ENCODE measurements around the gene PGM2. TPM values are rescaled to one million over a fixed set of nuclear protein-coding genes. Genes with fewer than 3 reads are reported as not detected.

The PGM2 gene
- total RNA-seq, 8 experiments from 2014 or later, result 10.7 to 40.1 (median 12.9) TPM

DNA sequence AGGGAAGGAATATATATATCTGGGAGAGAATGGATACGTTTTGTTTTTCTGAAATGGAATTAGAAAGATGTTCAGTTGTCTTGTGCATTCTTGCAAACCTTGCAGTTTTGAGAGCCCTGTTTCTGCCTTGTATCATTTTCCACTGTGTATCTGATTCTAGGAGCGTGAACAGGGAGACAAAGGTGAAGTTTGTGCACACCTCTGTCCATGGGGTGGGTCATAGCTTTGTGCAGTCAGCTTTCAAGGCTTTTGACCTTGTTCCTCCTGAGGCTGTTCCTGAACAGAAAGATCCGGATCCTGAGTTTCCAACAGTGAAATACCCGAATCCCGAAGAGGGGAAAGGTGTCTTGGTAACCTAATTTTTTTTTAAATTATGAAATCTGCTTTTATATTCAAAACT lies 17.7 kb downstream of the PGM2 start:
- in situ Hi-C loops (cut with MboI; ENCODE audit: low pct_unique_long_range_greater_than_20kb in 2 of 9, low sequenced_read_pairs in 9 of 9, unreplicated experiment in 9 of 9), result no loop called here
- Histone ChIP-seq H3K27ac (no peak overlapping the region), H3K4me1 (replicated peaks in 1 of 2) (no peaks in the 10 kb centered on the region), H3K4me3 (no peak overlapping the region)
- ATAC-seq (replicated peaks in 6 of 8), result no peak
- whole genome bisulfite sequencing, 10 experiments, result 83 to 100% (median 96%) methylated on average over 1 to 5 of the region's 5 CpGs; no CpG with 5 or more reads in 1 of the 10 experiments

DNA sequence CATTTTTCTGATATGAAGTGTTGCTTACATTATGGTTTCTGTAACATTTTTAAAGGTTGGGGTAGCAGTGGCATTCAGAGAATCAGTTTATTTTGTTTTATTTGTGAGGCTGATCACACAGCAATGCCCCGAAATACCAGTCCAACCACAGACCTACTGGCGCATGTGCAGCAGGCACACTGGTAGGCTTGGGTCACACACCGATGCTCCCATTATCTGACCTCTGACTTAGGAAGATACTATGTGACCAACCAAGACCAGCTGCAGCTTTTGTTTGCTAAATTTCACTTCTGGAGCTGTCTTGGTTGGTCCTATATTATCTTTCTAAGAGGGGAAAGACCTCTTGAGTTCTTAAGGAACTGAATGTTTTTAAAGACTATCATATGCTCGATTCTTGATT lies 18.7 kb downstream of the PGM2 start:
- H3K4me1 ChIP-seq (replicated peaks in 1 of 2), result no peaks in the 10 kb centered on the region
- WGBS, 10 experiments, result 83 to 100% (median 99%) methylated on average over 1 to 4 of the region's 4 CpGs; no CpG with 5 or more reads in 2 of the 10 experiments
- ATAC-seq (replicated peaks in 6 of 8), result no peak
- no peak overlapping the region for H3K4me3 ChIP-seq
- no peak overlapping the region for H3K27ac ChIP-seq
- in situ Hi-C loops (cut with MboI; ENCODE audit: low pct_unique_long_range_greater_than_20kb in 2 of 9, low sequenced_read_pairs in 9 of 9, unreplicated experiment in 9 of 9), result no loop called here

DNA sequence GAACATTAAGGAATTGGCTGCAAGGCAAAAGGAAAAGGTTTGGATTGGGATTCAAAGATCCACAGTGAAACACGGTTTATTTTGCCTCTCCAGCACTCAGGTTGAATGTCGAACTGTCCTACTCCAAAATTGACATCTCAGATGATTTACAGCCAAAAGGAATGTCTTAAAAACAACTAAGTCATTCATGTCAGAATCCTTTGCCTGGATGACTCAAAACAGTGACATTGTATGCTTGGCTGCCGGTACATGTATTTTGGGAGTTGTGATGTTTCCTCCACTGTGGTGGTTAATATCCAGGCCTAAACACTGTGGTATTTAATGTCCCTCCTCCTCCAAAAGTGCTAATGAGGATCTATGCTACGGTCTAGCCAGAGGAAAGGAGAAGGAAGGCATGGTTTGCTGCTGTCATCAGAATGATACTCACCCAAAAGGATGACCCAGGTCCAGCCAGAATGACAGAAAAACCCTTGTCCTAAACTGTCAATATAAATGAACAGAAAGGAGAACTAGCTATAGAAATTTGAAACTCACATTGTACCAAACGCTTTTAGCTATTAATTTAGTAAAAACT lies 20.9 kb downstream of the PGM2 start:
- WGBS, 10 experiments, result 0 to 100% (median 87%) methylated on average over 1 to 5 of the region's 5 CpGs; no CpG with 5 or more reads in 1 of the 10 experiments
- Histone ChIP-seq H3K27ac (no peak overlapping the region), H3K4me3 (no peak overlapping the region), H3K4me1 (replicated peaks in 1 of 2) (no peaks in the 10 kb centered on the region)
- ATAC-seq (replicated peaks in 6 of 8), result no peak
- in situ Hi-C loops (cut with MboI; ENCODE audit: low pct_unique_long_range_greater_than_20kb in 2 of 9, low sequenced_read_pairs in 9 of 9, unreplicated experiment in 9 of 9), result no loop called here

DNA sequence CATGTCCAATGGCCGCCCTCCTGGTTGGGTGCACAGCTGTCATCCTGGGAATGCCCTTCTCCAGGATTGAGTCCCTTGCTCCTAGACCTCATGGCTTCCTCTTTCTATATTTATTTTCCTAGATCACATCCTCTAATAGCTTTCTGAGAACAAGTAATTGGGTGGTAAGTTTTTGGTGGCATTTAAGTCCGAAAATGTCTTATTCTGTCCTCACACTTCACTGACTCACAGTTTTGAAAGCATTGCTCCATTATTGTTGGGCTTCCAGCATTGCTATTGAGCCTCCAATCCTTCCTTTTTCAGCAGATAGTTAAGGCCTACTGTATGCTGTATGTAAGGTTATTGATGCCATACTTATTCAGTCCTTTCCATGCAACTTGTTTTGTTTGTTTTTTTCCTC lies 25.9 kb downstream of the PGM2 start:
- in situ Hi-C loops (cut with MboI; ENCODE audit: low pct_unique_long_range_greater_than_20kb in 2 of 9, low sequenced_read_pairs in 9 of 9, unreplicated experiment in 9 of 9), result no loop called here
- no peaks in the 10 kb centered on the region for H3K4me1 ChIP-seq (replicated peaks in 1 of 2)
- no peak overlapping the region for H3K27ac ChIP-seq
- no peak overlapping the region for H3K4me3 ChIP-seq
- no peak for ATAC-seq (replicated peaks in 6 of 8)
- 63 to 100% (median 91%) methylated on average over 1 to 2 of the region's 2 CpGs; no CpG with 5 or more reads in 3 of the 10 experiments for WGBS, 10 experiments

DNA sequence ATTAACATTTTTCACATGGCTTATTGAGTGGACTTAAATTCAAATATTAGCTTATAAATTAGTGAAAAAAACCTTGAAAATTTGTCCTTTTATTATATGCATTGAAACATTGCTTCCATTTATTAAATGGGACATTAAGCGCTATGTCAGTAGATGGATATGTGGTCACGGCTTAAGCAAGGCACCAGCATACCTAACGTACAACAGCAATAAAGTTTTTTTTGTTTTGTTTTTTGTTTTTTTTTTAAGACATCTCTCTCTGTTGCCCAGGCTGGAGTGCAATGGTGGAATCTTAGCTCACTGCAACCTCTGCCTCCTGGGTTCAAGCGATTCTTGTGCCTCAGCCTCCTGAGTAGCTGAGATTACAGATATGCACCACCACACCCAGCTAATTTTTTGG lies 31.6 kb downstream of the PGM2 start:
- Histone ChIP-seq H3K4me1 (replicated peaks in 1 of 2) (no peaks in the 10 kb centered on the region), H3K27ac (no peak overlapping the region), H3K4me3 (no peak overlapping the region)
- ATAC-seq (replicated peaks in 6 of 8), result no peak
- WGBS, 10 experiments, result 67 to 100% (median 90%) methylated on average over 1 to 4 of the region's 4 CpGs
- in situ Hi-C loops (cut with MboI; ENCODE audit: low pct_unique_long_range_greater_than_20kb in 2 of 9, low sequenced_read_pairs in 9 of 9, unreplicated experiment in 9 of 9), result no loop called here

DNA sequence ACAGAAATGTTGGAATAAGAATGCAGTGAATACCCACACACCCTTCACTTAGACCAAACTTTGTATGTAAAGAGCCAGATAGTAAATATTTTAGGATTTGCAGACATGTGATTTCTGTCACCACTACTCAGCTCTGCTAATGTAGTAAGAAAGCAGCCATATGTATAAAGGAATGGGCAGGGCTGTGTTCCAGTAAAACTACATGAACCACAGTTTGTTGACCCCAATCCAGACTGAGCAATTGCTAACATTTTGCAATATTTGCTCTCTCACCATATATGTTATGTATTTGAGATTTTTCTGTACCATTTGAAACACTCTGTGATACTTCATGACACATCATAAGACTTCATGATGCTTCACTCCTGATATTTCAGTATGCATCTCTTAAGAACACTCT lies 32.4 kb downstream of the PGM2 start:
- no peak for ATAC-seq (replicated peaks in 6 of 8)
- in situ Hi-C loops (cut with MboI; ENCODE audit: low pct_unique_long_range_greater_than_20kb in 2 of 9, low sequenced_read_pairs in 9 of 9, unreplicated experiment in 9 of 9), result no loop called here
- H3K4me3 ChIP-seq, result no peak overlapping the region
- H3K27ac ChIP-seq, result no peak overlapping the region
- H3K4me1 ChIP-seq (replicated peaks in 1 of 2), result no peaks in the 10 kb centered on the region

DNA sequence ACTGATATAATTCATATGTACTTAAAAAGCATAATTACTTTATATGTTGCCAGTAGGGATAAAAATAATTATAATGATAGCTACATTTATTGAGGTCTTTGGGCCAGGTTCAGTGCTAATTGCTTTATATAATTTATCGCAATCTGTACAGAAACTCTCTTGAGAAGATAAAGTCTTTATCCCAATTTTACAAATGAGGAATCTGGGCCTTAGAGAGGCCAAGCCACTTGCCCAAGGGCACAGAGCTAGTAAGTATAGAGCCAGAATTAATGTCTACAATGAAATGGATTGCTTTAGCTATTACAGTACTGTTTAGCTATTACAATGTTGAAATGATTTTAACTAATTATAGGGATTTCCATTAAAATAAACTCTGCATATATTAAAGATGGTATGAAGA lies 33.8 kb downstream of the PGM2 start:
- H3K4me3 ChIP-seq, result no peak overlapping the region
- H3K4me1 ChIP-seq (replicated peaks in 1 of 2), result no peaks in the 10 kb centered on the region
- no peak for ATAC-seq (replicated peaks in 6 of 8)
- in situ Hi-C loops (cut with MboI; ENCODE audit: low pct_unique_long_range_greater_than_20kb in 2 of 9, low sequenced_read_pairs in 9 of 9, unreplicated experiment in 9 of 9), result no loop called here
- WGBS, 10 experiments, result 80 to 100% (median 100%) methylated on average over 1 of the region's 1 CpG; no CpG with 5 or more reads in 2 of the 10 experiments
- H3K27ac ChIP-seq, result no peak overlapping the region

DNA sequence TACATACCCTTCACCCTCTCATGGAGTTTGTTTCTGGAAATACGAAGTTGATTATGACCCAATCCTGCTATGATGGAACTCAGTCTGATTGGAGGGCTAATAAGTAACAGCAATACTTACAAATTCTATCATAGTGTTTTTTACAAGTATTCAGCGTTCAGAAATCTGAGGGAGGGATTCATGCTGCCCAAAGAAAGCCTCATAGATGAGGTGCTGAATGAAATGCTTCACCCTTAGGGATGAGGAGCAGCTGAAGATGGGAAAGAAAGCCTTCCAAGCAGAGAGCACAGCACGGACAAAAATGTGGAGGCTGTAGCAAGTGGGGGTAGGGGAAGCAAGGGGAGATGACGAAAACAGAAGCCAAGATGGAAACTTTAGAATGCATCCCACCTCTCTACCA lies 36.5 kb downstream of the PGM2 start:
- Histone ChIP-seq H3K27ac (no peak overlapping the region), H3K4me3 (no peak overlapping the region), H3K4me1 (replicated peaks in 1 of 2) (no peaks in the 10 kb centered on the region)
- in situ Hi-C loops (cut with MboI; ENCODE audit: low pct_unique_long_range_greater_than_20kb in 2 of 9, low sequenced_read_pairs in 9 of 9, unreplicated experiment in 9 of 9), result no loop called here
- 76 to 100% (median 94%) methylated on average over 1 to 4 of the region's 4 CpGs for WGBS, 10 experiments
- no peak for ATAC-seq (replicated peaks in 6 of 8)

DNA sequence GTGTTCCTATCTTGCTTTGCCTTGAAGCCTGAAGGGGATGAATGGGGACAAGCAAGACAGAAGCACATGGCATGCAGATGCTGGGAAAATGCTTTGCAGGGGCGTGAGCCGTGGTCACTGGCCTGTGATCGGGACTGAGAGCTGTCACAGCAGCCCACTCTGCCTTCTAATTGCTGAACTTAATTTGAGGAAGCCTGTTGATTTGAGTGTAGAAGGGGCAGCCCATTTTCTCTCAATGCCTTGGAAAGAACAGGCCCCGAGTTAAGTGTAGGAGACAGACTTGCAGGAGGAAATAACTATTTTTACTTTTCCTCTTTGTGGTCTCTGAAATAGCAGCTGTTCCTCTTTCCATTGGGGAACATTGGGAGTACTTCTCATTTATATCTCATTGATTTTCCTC lies 38.3 kb downstream of the PGM2 start:
- no peak for ATAC-seq (replicated peaks in 6 of 8)
- Histone ChIP-seq H3K27ac (no peak overlapping the region), H3K4me3 (no peak overlapping the region), H3K4me1 (replicated peaks in 1 of 2) (no peaks in the 10 kb centered on the region)
- WGBS, 10 experiments, result 40 to 100% (median 90%) methylated on average over 1 to 3 of the region's 4 CpGs; no CpG with 5 or more reads in 3 of the 10 experiments
- in situ Hi-C loops (cut with MboI; ENCODE audit: low pct_unique_long_range_greater_than_20kb in 2 of 9, low sequenced_read_pairs in 9 of 9, unreplicated experiment in 9 of 9), result no loop called here

DNA sequence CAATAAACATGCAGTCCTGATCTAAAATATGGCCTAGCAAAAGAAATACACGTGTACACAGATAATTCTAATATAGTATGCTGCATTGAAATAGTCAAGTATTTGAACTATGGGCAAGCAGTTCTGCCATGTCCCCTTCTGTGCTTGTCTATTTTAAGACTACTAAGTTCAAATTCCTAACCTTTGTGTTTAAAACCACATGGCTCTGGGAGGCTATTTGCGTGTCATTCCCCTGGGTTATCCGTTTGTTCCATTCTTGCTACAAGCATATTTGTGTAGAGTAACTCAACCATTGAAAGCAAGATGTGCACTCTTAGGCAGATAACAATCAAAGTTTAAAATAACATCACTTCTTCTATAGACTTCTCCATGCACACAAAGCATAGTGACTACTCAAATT lies 39.0 kb downstream of the PGM2 start:
- Histone ChIP-seq H3K4me3 (no peak overlapping the region), H3K4me1 (replicated peaks in 1 of 2) (no peaks in the 10 kb centered on the region), H3K27ac (no peak overlapping the region)
- in situ Hi-C loops (cut with MboI; ENCODE audit: low pct_unique_long_range_greater_than_20kb in 2 of 9, low sequenced_read_pairs in 9 of 9, unreplicated experiment in 9 of 9), result no loop called here
- 80 to 100% (median 89%) methylated on average over 1 to 3 of the region's 3 CpGs; no CpG with 5 or more reads in 2 of the 10 experiments for WGBS, 10 experiments
- no peak for ATAC-seq (replicated peaks in 6 of 8)

DNA sequence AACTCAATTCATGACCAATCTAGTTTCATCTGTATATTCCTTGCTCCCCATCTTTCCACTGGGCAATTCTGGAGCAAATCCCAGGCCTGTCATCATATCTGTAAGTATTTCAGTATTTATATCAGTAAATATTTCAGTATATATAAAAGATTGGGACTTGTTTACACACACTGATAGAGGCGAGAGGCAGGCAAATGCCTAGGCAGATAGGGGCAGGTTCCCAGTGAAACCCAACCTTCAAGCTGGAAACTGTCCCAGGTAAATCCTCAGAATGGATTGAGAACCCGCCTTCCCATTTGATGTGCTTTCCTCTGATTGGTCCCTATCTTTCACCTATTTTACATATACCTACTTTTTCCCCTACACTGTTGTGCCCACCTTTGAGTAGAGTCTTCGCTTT lies 40.6 kb downstream of the PGM2 start:
- Histone ChIP-seq H3K4me3 (no peak overlapping the region), H3K27ac (no peak overlapping the region), H3K4me1 (replicated peaks in 1 of 2) (no peaks in the 10 kb centered on the region)
- in situ Hi-C loops (cut with MboI; ENCODE audit: low pct_unique_long_range_greater_than_20kb in 2 of 9, low sequenced_read_pairs in 9 of 9, unreplicated experiment in 9 of 9), result no loop called here
- 100% methylated on average over 1 to 3 of the region's 3 CpGs; no CpG with 5 or more reads in 2 of the 10 experiments for WGBS, 10 experiments
- no peak for ATAC-seq (replicated peaks in 6 of 8)

DNA sequence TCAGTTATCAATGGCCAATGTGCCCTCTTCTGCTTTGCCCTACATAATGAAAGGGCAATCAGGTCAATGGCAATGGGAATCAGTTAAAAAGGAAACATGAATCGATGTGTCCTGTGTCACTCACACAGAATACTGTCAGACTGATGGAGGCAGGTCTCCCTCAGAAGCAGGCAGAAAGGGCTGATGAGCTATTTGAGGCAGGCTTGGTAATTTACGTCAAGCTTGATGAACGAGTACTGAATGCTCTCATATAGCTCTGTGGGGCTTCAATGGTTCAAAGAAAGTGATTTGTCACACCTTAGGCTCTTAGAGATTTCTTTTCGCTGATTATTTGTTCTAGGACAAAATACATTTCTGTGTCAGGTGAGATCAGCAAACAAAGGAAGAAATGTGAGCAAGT lies 41.8 kb downstream of the PGM2 start:
- in situ Hi-C loops (cut with MboI; ENCODE audit: low pct_unique_long_range_greater_than_20kb in 2 of 9, low sequenced_read_pairs in 9 of 9, unreplicated experiment in 9 of 9), result no loop called here
- WGBS, 10 experiments, result 57 to 90% (median 81%) methylated on average over 1 to 4 of the region's 4 CpGs
- Histone ChIP-seq H3K4me3 (no peak overlapping the region), H3K4me1 (replicated peaks in 1 of 2) (no peaks in the 10 kb centered on the region), H3K27ac (no peak overlapping the region)
- ATAC-seq (replicated peaks in 6 of 8), result peak in 5 of 8 experiments; percentile 44 to 71 (median 56)

DNA sequence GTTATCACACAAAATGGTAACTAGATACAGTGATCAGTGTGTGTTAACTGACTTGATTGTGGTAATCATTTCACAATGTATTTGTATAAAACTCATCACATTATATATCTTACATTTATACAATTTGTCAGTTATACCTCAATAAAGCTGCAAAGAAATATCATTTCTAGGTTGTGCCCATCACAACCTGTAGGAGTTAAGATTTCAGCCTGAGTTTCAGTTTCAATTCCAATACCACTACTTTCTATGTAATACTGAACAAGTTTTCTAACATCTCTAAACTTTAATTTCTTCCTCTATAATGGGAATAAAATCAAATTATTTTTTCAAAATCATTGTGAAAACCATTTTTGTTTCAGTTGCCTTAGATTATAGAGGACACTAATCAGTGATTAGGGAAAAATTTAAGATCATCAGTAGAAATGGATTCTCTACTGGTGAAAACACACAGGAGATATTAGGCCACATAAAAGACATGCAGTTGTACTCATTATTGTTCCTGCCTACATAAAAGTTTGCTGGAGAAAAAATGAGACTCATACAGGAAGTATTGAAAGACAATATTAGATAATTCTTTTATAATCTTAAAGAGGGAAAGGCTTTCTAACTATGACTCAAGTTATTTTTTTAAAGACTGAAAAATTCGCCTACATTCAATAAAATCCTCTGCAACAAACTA lies 46.0 kb downstream of the PGM2 start:
- in situ Hi-C loops (cut with MboI; ENCODE audit: low pct_unique_long_range_greater_than_20kb in 2 of 9, low sequenced_read_pairs in 9 of 9, unreplicated experiment in 9 of 9), result no loop called here
- no peak overlapping the region for H3K27ac ChIP-seq

DNA sequence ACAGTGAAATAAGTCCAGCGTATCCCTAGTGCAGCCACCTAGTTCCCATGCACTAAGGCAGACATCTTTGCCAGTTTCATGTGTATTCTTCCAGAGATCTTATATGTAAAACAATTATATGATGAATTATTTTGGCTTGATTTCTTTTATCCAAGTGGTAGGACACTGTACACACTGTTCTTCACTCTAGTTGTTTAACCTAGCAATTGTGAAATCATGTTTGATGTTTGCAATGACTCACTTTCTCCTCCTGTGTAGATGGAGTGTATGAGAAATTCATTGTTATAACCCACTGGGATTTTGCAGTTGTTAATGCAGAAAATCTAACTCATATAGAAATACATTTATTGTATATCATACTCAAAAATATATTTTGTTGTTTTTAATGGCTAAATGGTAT lies 46.9 kb downstream of the PGM2 start:
- H3K27ac ChIP-seq, result no peak overlapping the region
- 89 to 100% (median 100%) methylated on average over 1 of the region's 1 CpG; no CpG with 5 or more reads in 4 of the 10 experiments for WGBS, 10 experiments
- in situ Hi-C loops (cut with MboI; ENCODE audit: low pct_unique_long_range_greater_than_20kb in 2 of 9, low sequenced_read_pairs in 9 of 9, unreplicated experiment in 9 of 9), result no loop called here
- peak in 4 of 8 experiments; percentile 39 to 68 (median 55) for ATAC-seq (replicated peaks in 6 of 8)
- H3K4me3 ChIP-seq, result no peak overlapping the region
- H3K4me1 ChIP-seq (replicated peaks in 1 of 2), result no peaks in the 10 kb centered on the region

More for the DNA sequence above, 46.0 kb downstream of the PGM2 start:
- Histone ChIP-seq H3K4me3 (no peak overlapping the region), H3K4me1 (replicated peaks in 1 of 2) (no peaks in the 10 kb centered on the region)
- WGBS, 10 experiments, result 44 to 100% (median 71%) methylated on average over 1 of the region's 1 CpG; no CpG with 5 or more reads in 2 of the 10 experiments
- ATAC-seq (replicated peaks in 6 of 8), result no peak

Measured in motor neuron (in vitro differentiated cells).